NCI-H748 treated with DMSO at 0.1 percent for 48 hours (cell line): ENCODE results near the gene SPOCK2.

Experiments used
- DNase-seq: peaks from one replicate; lab custom pipeline; 2025; lab: John Stamatoyannopoulos, UW

Gene SPOCK2

DNA sequence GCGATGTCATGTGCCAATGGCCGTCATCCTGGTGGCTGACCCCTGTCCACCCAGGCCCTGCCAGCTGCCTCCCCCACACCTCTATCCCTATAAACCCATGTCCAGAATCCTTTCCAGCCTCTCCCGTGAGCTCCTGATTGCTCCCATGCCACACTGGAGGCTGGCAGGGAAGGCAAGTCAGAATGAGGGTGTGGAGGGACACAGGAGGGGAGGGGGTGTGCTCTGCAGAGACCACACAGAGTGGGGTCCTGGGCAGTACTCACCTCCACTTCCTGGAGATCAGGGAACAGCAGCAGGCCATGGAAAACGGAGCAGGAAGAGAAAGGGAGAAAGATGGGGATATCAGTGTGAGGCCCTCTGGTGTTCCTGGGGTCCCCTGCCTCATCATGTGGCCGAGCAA, 15.7 kb downstream of the SPOCK2 start:
- no peak for DNase-seq

DNA sequence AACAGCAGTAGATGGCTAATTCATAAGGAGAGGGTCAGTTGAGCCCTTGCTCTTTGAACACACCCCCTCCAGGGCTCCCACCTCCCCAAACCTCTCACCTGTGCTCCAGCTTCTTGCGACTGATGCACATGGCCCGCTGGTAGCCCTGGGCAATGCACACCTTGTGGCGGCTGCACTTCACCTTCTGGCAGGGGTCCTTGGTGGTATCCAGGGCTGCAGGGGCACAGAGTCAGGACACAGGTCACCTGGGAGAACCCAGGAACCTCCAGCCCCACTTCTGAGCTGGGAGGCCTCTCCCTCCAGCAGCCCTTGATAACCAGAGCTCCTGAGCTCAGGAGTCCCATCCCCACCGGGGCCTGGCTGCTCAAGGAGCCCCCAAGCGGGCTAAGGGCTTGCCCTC, 16.3 kb downstream of the SPOCK2 start:
- DNase-seq, result no peak

DNA sequence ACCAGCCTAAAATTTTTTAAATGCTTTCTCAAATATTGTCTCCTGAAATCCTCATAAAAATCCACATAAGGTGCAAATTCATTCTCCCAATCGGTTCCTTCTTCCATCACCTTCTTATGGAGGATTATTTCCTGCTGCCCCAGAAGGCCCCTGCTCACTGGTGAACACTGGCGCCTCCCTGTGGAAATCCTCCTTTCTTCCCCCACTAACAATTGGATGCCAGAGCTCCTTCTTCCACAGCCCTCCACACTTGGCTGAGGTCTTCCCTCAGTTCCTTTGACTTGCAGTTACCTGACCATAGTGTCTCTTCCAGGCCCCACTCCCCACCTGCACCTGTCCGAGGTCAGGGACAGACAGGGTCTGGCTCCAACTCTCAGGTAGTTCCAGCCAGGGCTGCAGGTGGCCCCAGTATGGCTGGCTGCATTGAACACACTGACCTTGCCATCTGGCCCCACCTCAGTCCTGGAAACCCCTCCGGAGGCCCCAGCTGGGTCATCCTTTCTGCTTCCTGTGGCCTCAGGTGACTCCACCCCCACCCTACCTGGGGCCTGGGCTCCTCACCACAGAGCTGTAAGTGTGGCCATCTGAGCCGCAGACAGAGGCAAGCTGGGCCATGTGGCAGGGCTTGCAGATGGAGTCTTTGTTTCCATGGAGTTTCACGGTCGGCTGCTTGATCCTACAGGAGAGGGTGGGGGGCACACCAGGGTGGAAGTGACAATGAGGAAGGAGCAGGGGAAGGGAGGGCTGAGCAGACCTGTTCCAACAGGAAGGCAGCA, 18.4 kb downstream of the SPOCK2 start:
- no peak for DNase-seq

DNA sequence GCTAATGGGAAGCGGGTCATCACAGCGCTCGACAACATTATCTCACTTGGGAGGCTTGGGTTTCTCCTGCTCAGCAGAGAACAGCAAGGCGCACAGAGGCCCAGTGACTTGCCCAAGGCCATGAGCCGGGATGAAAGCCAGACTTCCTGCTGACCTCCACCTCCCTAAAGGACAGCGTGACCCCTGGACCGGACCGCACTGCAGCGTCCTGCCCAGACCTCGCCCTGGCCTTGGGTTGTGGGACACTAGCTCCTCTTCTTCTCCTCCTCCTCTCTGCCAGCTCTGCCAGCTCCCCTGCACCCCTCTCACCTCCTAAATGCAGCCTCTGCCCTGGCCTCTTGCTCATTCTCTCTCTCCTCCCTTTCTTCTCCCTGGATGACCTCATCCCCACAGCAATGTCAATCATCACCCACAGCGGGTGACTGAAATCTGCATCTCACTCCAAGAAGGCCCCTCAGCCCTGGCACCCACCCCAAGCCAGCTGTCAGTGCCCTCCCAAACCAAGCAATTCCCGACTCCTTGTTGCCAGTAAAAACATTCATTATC, 19.4 kb downstream of the SPOCK2 start:
- no peak for DNase-seq

DNA sequence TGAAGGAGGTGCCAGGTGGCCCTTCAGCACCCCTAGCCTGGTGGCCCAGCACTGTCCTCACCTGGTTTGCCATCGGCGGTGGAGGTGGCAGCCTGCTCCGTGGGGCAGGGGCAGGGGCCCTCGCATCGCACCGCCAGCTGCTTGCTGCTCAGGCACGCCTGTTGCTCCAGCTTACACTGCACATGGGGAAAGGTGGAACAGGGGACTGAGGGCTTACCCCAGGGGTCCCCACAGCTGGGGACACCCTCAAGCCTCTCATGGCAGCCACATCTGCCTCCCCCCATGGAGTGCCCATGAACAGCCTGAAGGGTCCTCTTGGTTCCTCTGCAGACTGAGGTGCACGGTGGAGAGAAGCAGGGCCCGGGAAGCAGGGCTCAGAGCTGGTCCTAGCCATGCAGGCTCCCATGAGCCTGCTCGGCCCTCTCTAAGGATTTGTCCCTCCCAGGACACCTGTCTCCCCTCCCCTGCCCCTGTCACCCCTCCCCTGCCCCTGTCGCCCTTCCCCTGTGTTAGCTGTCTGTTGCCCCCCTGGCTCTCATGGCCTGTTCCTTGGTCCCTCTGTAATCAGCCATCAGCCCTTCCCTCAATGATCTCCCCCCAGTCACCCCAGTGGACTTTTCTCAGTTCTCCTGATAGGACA, 20.1 kb downstream of the SPOCK2 start:
- no peak for DNase-seq

DNA sequence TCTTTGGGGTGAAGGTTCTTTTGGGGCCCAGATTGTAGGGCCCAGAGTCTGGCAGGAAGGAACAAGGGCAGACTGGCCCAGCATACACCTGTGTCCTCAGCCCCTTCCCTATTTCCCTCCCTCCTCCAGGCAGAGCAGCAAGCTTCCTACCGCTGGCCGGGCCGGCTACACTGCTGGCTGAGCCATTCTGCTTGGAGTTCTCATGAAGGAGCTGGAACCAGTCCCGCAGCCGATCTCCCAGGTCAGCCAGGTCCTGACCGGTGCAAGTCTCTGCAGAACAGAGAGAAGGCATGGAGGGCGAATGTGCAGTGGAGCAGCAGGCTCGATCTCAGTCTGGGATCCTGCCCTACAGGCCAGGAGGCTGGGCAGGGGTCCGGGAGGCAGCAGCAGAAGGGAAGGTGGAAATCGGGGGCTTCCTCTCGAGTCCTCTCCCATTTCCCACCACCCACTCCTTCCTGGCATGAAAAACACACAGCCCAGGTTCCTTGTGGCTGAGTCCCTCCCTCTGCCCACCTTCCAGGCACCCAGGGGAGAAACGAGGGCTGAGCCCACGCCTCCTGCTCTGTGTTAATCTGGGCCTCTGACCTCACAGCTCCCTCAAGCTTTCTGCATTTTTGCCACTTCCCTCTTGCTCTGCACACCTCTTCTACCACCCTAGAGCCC, 20.8 kb downstream of the SPOCK2 start:
- DNase-seq, result no peak

DNA sequence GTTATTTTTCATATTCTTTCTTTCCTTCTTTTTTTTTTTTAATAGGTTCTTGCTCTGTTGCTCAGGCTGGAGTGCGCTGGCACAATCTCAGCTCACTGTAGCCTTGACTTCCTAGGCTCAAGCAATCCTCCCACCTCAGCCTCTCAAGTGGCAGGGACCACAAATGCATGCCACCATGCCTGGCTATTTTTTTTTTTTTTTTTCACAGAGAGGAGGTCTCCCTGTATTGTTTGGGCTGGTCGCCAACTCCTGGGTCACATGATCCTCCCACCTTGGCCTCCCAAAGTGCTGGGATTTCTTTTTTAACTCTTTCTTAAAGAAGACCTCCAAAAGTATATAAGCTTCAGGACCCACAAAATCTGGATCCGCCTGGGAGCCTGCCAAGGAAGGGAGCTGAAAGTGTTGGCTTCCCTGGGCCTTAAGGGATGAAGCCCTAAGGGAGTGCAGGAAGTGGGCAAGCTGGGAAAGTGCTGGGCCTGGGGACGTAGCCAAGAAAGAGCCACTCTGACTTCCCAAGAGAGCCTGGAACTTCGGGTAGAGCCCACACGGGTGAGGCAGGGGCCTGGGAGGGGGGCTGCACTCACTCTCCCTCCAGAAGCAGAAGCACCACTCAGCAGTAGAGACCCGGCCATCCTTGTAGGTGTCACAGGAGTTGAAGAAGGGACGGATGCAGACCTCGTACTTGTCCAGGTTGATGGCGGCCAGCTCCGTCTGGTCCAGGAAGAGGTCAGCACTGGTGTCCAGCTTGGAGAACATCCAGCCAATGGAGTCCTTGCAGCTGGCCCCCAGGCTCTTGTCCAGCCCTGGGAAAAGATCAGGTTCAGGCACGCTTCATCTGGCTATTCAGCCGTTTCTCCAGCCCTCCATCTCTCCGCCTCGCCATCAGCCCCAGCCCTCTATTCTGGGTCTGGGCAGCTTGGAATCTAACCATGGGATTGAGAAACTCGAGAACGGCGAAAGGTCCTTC, 21.8 kb downstream of the SPOCK2 start:
- DNase-seq, result no peak

DNA sequence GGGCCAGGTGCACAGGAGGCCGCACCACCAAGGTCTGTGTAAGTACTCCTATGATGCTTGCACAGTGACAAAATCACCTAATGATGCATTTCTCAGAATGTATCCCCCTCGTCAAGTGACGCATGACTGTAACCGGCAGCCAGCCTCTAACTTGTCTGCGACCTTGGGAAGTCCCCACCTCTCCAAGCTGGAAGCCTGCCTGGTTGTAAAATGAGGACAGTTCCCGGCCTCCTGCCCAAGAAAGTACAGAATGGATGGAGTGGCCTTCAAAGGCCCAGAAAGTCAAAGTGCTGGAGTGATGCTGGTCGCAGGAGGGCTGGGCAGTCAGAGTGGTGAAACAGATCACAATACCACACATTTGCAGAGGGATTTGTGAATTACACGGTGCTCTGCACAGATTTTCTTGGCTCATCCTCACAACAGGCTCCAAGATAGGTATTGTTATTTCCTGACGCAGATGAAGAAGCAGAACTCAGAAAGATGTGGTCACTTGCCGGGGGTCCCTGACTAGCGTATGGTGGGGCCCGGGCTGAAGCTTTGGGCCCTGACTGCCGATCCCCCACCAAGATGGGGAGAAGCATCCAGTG, 22.8 kb downstream of the SPOCK2 start:
- DNase-seq, result no peak

DNA sequence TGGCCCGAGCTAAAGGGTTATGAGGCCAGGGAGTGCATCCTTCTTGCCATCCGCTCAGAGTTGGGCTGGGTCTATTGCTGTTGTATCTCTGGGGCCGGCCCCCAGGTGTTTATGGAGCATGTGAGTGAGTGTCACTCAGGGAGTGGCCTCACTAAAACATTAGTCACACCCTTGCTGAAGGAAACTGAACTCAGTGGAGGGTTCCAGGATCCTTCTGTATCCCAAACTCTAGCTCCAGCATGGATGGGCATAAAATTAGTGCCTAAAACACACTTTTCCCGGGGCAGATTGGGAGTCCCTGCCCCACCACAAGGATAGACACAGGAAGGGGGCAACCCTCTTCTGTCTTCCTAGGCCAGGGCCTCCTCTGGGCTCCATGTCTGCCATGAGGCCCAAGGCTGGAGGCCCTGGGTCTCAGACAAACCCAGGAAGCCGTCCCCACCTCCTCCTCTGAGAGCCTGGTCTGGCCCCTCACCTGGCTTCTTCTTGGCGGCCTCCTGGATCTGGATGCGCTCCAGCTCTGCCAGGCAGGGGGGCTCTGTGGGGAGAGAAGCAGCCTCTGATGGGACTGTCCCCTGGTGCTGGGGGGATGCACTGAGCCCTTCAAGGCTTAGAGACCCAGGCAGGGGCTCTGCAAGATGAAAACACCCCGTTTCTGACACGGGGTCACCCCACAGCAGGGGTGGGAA, 24.5 kb downstream of the SPOCK2 start:
- no peak for DNase-seq

DNA sequence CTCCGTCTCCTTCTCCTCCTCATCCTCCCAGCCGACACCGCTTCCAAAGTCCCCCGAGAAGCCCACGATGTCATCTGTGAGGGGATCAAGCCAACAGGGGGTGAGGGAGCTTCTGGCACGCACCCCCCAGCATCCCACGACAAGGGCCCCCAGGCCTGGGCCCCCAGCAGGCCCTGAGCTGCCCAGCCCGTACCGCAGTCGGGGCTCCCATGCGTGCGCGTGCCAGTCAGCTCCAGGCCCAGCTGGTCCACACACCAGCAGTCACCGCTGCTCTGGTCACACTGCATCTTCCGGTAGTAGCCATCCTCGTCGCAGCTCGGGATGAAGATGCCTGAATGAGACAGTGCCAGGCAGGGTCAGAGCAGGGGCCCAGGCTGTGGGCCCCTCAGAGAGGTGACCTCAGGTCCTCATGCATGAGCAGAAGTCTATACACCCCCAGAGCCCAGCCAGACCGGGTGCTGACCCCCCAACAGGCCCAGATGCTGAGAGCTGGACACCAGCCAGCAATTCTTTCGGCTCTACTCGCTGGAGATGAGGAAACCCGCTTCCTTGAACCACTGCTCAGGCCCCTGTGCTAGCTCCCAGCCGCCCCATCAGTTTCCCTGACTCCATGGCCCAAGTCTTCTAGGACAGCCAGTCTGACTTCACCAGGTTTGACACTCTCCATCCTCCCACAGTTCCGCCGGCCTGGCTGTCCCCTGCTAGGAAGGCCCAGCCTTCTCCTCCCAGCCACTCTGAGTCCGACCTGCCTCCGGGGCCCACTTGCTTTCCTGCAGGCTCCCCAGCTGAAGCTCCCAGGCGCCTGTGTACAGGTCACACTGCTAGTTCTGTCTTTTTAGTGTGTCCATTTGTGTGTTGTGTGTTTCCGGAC, 25.3 kb downstream of the SPOCK2 start:
- DNase-seq, result no peak

DNA sequence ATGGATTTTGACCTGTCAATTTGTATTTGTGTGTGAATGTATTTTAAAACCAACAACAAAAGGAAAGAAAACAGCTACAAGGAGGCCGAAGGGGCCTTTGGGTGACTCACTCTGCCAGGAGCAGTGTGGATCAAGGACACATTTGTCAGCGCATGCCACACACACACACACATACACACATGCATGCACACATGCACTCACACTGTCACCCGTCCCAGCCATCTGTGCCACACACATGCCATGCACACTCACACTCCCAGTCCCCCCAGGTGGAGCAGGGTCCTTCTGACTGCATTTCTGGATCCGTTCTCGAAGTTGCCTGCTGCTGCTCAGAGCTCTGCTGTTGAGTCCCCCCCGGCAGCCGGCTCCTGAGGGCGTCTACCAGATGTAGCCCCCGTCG, 26.0 kb downstream of the SPOCK2 start:
- DNase-seq, result no peak

DNA sequence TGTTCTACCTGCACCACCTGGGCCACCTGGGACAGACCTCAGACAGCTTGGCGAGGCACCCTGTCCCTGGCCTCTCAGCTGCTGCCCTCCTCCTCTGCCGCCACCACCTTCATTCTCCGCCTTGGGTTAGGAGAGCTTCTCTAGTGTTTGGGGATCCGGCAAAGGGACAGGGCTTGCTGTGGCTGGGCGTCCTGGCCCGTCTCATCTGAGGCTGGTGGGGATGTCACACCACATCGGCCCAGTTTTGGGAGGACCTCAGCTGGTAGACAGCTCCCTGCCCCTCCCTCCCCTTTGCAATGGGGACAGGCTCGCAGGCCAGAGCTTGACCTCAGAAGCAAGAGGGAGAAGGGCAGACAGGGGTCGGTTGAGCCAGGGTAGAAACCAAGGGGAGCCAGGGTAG, 26.4 kb downstream of the SPOCK2 start:
- DNase-seq, result no peak

DNA sequence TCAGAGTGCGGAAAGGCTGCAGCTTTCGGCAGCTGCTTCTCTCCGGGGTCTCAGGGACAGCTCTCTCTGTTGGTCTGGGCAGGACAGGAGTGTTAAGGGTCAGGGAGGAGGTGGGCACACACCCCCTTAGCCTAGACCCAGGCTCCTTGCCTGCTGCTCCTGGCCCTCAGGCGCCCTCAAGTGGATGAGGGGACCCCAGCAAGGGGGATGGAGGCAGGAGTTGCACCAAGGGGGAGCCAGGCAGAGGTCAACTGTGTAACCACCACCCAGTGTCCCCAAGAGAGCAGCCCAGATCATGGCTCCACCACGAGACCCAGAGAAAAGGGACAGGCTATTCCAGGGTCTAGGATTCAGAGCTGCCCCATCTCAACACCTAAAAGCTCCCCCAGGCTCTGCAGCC, 26.9 kb downstream of the SPOCK2 start:
- no peak for DNase-seq

DNA sequence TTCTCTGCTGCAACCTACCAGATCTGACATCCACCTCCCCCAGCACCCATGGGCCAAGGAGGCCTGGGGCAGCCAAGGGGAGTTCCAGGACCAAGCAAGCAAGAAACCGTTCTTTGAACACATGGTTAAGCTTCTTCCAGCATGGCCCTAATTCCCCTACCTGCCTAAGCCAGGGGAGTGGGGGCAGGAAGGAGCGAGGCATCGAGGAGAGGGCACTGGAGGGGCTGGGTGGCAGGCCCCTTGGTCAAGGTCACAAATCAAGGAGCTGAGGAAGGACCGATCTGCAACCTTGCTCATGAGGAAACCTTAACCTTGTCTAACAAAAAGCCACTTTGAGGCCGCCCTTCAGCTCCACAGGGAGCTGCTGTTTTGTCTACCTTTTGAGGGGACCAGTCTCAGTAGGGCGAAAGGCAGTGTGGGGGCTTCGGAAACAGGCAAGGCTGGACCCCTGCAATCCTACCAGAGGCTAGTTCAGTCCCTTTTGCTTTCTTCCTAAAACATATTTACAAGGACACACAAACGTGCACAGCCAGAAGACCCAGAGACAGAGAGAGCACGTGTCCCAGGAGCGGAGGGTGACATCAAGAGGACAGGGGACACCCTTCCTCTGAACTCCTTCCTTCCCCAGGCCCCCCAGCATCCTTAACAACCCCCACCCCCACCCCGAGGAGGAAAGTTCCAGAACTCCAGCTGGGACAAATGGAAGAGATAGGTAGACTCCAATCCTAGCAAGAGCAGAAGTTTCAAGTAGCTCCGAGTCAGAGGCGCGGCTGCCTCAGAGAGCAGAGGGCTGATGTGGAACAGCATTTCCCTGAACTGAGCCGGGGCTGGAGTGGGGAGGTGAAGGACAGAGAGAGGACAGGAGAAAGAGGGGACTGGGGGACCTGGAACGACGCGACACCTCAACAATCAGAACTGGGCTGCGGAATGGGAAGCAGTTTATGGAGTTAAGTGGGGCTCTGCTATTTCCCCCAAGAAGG, 28.2 kb downstream of the SPOCK2 start:
- DNase-seq, result no peak

DNA sequence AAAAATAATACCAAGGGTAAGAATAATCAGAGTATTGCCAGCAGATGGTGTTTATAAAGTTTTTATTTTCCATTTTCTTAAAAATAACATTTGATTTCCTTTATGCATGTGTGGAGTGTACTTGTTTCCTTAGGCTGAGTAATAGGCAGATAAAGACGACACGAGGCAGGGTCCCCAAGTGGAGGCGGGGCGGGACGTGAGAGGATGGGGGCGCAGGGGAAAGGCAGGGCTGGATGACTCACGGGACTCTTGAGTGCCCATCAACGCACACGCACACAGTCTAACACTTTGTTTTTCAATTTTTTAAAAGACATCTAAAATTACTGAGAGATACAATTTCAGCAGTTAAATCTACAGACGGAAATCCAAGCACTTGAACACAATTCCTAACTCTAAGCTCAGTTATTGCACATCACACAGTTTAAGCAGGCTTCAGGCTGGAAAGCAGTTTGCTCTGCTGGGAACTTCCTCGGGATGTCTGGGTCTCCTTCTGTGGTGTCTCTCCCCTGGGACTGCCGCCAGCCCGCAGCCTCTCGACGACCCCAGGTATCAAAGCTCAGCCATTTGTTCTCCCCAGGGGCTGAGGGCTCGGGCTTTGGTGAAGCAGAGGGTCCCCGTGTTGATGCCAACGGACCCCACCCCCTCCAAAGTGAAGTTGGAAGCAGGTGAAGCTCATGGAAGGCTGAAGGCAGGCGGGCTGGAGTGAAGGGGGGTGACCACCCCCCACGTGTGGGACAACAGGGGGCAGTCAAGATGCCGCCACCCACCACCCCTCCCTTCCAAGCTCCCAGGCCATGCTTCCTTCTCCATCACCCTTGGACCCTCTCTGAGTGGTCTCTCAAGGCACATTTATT, 29.1 kb downstream of the SPOCK2 start:
- no peak for DNase-seq

DNA sequence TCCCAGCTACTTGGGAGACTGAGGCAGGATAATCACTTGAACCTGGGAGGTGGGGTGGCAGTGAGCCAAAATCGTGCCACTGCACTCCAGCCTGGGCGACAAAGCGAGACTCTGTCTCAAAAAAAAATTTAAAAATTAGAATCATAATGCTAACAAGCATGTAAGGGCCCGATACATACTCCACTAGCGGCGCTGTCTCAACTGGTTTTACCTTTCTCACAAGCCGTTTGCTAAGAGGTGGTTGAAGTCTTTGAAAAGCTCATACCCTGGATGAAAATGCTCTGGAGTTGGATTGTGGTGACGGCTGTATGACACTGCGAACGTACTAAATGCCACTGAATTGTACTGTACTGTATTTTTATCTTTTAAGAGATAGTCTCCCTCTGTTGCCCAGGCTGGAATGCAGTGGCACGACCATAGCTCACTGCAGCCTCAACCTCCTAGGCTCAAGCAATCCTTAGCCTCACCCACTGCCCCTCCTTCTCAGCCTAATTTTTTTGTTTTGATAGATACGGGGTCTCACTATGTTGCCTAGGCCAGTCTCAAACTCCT, 29.9 kb downstream of the SPOCK2 start:
- no peak for DNase-seq
